Fibroblast of the aortic adventitia (primary cell): ENCODE measurements around the gene CHTF8. TPM values are rescaled to one million over a fixed set of nuclear protein-coding genes. Genes with fewer than 3 reads are reported as not detected.
"Not testable (repeated sequence)": the region's sequence is repeated elsewhere in the genome, so short reads cannot be mapped to it uniquely, and the experiment has no call there.

ENCODE experiments used
- DNase-seq: peaks from one replicate; pipeline ENCODE4 v3.0.0-alpha.2; 2010; ENCODE audit warnings: low read depth
- H3K4me3 ChIP-seq: 2 replicates; pipeline ENCODE4 v1.5.1; 2011; ENCODE audit warnings: low read depth, mild to moderate bottlenecking, control low read depth, low read length, moderate library complexity
- CTCF ChIP-seq: IDR thresholded peaks from 2 replicates; pipeline ENCODE4 v1.5.1; 2011; ENCODE audit warnings: mild to moderate bottlenecking, low read length, control low read depth, inconsistent platforms; ENCODE audit not compliant: insufficient read depth
- total RNA-seq: library from RNA; depleted of rRNA; stranded (reverse); fragments of >200 nt; gene quantifications from 2 replicates; pipeline ENCODE4 v1.2.3, GENCODE V29; 2012; ENCODE audit warnings: low replicate concordance

The CHTF8 gene
- total RNA-seq, 1 donor = 90.6 TPM

- no peak overlapping the region for H3K4me3 ChIP-seq
- TF ChIP-seq CTCF = no peak
- DNase-seq = no peak
These were observed 24.8 kb upstream of the CHTF8 start for GRCh38 chr16:69157196-69157595.

- peak; percentile 88 for DNase-seq
- H3K4me3 ChIP-seq = no peak overlapping the region
- TF ChIP-seq CTCF = peak; percentile 78
These were observed 17.9 kb upstream of the CHTF8 start for GRCh38 chr16:69150146-69150865.

- H3K4me3 ChIP-seq, DNase-seq: not testable (repeated sequence)
These were observed 17.2 kb upstream of the CHTF8 start for GRCh38 chr16:69149621-69150020.

GRCh38 chr16:69145658-69146057, 13.3 kb upstream of the CHTF8 start:
- no peak overlapping the region for H3K4me3 ChIP-seq
- peak; percentile 78 for DNase-seq
- no peak for TF ChIP-seq CTCF

GRCh38 chr16:69143116-69143515, 10.7 kb upstream of the CHTF8 start:
- DNase-seq = no peak
- no peak overlapping the region for H3K4me3 ChIP-seq
- TF ChIP-seq CTCF = peak; percentile 8

GRCh38 chr16:69141936-69142335, 9.5 kb upstream of the CHTF8 start:
- H3K4me3 ChIP-seq = no peak overlapping the region
- no peak for DNase-seq
- no peak for TF ChIP-seq CTCF

- no peak overlapping the region for H3K4me3 ChIP-seq
- DNase-seq = no peak
- no peak for TF ChIP-seq CTCF
These were observed 8.6 kb upstream of the CHTF8 start for GRCh38 chr16:69141014-69141413.

GRCh38 chr16:69139464-69139863, 7.1 kb upstream of the CHTF8 start:
- DNase-seq, H3K4me3 ChIP-seq: not testable (repeated sequence)
